Measurements from ENCODE around the gene NPPB. TPM values are rescaled to one million over a fixed set of nuclear protein-coding genes. Genes with fewer than 3 reads are reported as not detected.

Gene NPPB
- total RNA-seq, 2 experiments from 2014 or later = not detected

GRCh38 chr1:11851180-11851579 is 7.6 kb downstream of the NPPB start:
- BruUV-seq (replicated peaks) = no TSS peak
- Histone ChIP-seq H3K9me3 (ENCODE audit: low read length) (no peaks in the 10 kb centered on the region), H3K4me2 (ENCODE audit: low read length) (no peak overlapping the region), H3K36me3 (ENCODE audit: insufficient read depth, low read length) (peaks cover 7% of the 10 kb centered on the region), H3K27ac (ENCODE audit: low read depth, low read length, poor library complexity, severe bottlenecking) (no peak overlapping the region), H3K4me3 (ENCODE audit: low read depth, low read length, poor library complexity, severe bottlenecking) (no peak overlapping the region), H2AFZ (ENCODE audit: low read length) (no peak overlapping the region), H3K9me2 (ENCODE audit: insufficient read depth, low read length) (no peaks in the 10 kb centered on the region), H3K4me1 (ENCODE audit: insufficient read depth, low read length, poor library complexity, severe bottlenecking) (peaks cover 11% of the 10 kb centered on the region), H4K20me1 (ENCODE audit: insufficient read depth, low read length) (no peaks in the 10 kb centered on the region), H3K79me2 (ENCODE audit: insufficient read depth, low read depth, low read length) (no peaks in the 10 kb centered on the region)
- DNase-seq (ENCODE audit: low spot score) = no peak
- ChIA-PET CTCF (ENCODE audit: unreplicated experiment) (no interaction called here), POLR2A (no interaction called here)
- TF ChIP-seq CTCF (conservative IDR thresholded peaks at IDR 0.05; ENCODE audit: low read length) = no peak
- no peak for TF ChIP-seq EZH2phosphoT487 (IDR thresholded peaks at IDR 0.05; ENCODE audit: borderline replicate concordance, low read depth, low read length)
- intact Hi-C loops (cut with micrococcal nuclease; ENCODE audit: unreplicated experiment) = no loop called here

- BruUV-seq (replicated peaks) = no TSS peak
- TF ChIP-seq CTCF (conservative IDR thresholded peaks at IDR 0.05; ENCODE audit: low read length) (no peak), EZH2phosphoT487 (IDR thresholded peaks at IDR 0.05; ENCODE audit: borderline replicate concordance, low read depth, low read length) (no peak)
These were observed 8.6 kb downstream of the NPPB start for GRCh38 chr1:11850156-11850555.

GRCh38 chr1:11848373-11848700 is 10.4 kb downstream of the NPPB start:
- Histone ChIP-seq H3K4me3 (ENCODE audit: low read depth, low read length, poor library complexity, severe bottlenecking) (no peak overlapping the region), H4K20me1 (ENCODE audit: insufficient read depth, low read length) (no peaks in the 10 kb centered on the region), H3K4me1 (ENCODE audit: insufficient read depth, low read length, poor library complexity, severe bottlenecking) (peaks cover 11% of the 10 kb centered on the region), H2AFZ (ENCODE audit: low read length) (no peak overlapping the region), H3K79me2 (ENCODE audit: insufficient read depth, low read depth, low read length) (no peaks in the 10 kb centered on the region), H3K9me2 (ENCODE audit: insufficient read depth, low read length) (no peaks in the 10 kb centered on the region), H3K36me3 (ENCODE audit: insufficient read depth, low read length) (peaks cover 33% of the 10 kb centered on the region), H3K27ac (ENCODE audit: low read depth, low read length, poor library complexity, severe bottlenecking) (no peak overlapping the region), H3K9me3 (ENCODE audit: low read length) (no peaks in the 10 kb centered on the region), H3K4me2 (ENCODE audit: low read length) (no peak overlapping the region)
- intact Hi-C loops (cut with micrococcal nuclease; ENCODE audit: unreplicated experiment) = no loop called here
- ChIA-PET POLR2A (interaction anchor here (1.1 to 1.3 kb wide), 2 partner anchors 9 to 59 kb away, joined by 3 to 5 read pairs; no protein-coding TSS in a partner anchor), CTCF (ENCODE audit: unreplicated experiment) (no interaction called here)
- BruUV-seq (replicated peaks) = no TSS peak
- TF ChIP-seq CTCF (conservative IDR thresholded peaks at IDR 0.05; ENCODE audit: low read length) = no peak
- TF ChIP-seq EZH2phosphoT487 (IDR thresholded peaks at IDR 0.05; ENCODE audit: borderline replicate concordance, low read depth, low read length) = no peak
- no peak for DNase-seq (ENCODE audit: low spot score)

More at GRCh38 chr1:11850156-11850555, 8.6 kb downstream of the NPPB start:
- no peak for DNase-seq (ENCODE audit: low spot score)
- no peaks in the 10 kb centered on the region for H4K20me1 ChIP-seq (ENCODE audit: insufficient read depth, low read length)
- H3K4me2 ChIP-seq (ENCODE audit: low read length) = no peak overlapping the region
- ChIA-PET CTCF (ENCODE audit: unreplicated experiment) (no interaction called here), POLR2A (interaction anchor here (0.6 kb wide), 1 partner anchor 169 kb away, joined by 6 read pairs; no protein-coding TSS in a partner anchor)
- H3K4me1 ChIP-seq (ENCODE audit: insufficient read depth, low read length, poor library complexity, severe bottlenecking) = peaks cover 11% of the 10 kb centered on the region
- H3K9me3 ChIP-seq (ENCODE audit: low read length) = no peaks in the 10 kb centered on the region
- H2AFZ ChIP-seq (ENCODE audit: low read length) = no peak overlapping the region
- intact Hi-C loops (cut with micrococcal nuclease; ENCODE audit: unreplicated experiment) = no loop called here
- no peaks in the 10 kb centered on the region for H3K79me2 ChIP-seq (ENCODE audit: insufficient read depth, low read depth, low read length)
- no peak overlapping the region for H3K27ac ChIP-seq (ENCODE audit: low read depth, low read length, poor library complexity, severe bottlenecking)
- H3K36me3 ChIP-seq (ENCODE audit: insufficient read depth, low read length) = peaks cover 16% of the 10 kb centered on the region
- H3K9me2 ChIP-seq (ENCODE audit: insufficient read depth, low read length) = no peaks in the 10 kb centered on the region
- H3K4me3 ChIP-seq (ENCODE audit: low read depth, low read length, poor library complexity, severe bottlenecking) = no peak overlapping the region

All from OCI-LY7 (cell line).